Nasal cavity respiratory epithelium epithelial cell of viscerocranial mucosa (primary cell): ENCODE data around the gene KLHL17. TPM values are rescaled to one million over a fixed set of nuclear protein-coding genes. Genes with fewer than 3 reads are reported as not detected.

ENCODE experiments used
- total RNA-seq: library from RNA; depleted of rRNA; stranded (reverse); fragments of >200 nt; gene quantifications from 2 replicates; pipeline ENCODE4 v1.2.3, GENCODE V29; 2014

The KLHL17 gene
- 3.1 and 7.7 TPM in 2 replicates for total RNA-seq

DNA sequence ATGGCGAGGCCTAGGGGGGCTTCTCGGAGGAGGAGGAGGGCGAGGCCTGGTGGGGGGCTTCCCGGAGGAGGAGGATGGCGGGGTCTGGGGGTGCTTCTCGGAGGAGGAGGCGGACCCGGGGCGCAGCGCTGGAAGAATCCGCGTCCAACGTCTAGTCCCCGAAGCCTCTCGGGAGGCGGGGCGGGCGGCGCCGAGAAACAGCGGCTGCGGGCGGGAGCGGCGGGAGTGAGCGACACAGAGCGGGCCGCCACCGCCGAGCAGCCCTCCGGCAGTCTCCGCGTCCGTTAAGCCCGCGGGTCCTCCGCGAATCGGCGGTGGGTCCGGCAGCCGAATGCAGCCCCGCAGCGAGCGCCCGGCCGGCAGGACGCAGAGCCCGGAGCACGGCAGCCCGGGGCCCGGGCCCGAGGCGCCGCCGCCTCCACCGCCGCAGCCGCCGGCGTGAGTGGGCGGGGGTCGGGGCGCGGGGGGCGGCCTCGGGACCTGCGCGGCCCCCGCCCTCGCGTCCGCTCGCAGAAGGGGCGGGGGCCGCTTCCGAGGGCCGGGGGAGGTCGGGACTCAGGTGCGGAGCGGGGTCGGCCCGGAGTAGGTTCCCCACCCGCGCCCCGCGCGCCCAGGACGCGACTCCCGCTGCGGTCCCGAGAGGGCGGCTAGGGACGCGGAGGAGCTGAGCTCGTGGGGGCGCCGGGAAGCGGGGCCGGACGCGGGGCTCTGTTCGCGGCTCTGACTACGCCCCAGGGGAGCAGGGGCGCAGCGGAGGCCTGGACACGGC lies at the start of gene KLHL17:
TSS of gene KLHL17 (plus strand) at position 222 of the 769 bp plus-strand sequence. CDS start at position 332, 110 bp downstream.

DNA sequence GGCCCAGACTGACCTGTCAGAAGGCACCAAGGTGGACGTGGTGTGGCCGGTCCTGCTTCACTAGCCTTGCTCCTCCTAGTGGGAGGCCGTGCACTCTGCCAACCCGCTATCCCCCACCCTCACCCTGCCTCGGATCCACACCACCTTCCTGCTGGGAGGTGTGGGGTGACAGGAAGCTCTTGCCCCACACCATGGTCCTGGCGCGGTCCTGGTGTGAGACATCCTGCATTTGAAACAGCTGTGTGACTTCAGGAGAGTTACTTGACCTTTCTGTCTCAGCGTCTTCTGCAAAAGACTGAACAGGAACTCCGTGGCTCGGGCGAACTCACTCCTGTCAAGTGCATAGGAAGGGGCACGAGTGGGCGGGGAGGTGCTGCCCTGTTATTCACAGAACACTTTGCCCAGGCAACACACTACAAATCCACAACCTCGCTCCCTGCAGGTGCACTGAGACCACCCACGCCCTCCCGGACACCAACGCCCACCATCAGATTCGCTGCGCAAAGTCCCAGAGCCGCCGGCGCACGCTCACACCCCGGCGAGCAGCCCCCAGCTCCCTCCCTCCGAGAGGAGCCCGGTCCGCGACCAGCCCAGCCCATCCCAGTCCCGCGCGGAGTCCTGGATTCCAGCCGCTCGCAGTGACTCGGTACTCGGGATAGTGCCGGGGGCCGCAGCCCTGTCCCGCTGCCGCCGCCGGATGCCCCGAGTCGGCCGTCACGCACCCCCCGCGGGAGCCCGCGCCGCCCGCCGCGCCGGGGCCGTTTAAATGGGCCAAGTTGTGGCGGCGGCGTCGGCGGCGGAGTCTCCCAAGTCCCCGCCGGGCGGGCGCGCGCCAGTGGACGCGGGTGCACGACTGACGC lies 37.0 kb upstream of the KLHL17 start, which contains the start of gene SAMD11:
TSS of gene SAMD11 (plus strand) at position 793 of the 860 bp plus-strand sequence. CDS start 509 bp downstream, outside the sequence.

GRCh38 chr1:958823-959730 lies 1.3 kb upstream of the KLHL17 start, which contains the start of gene NOC2L:
Gene NOC2L (minus strand): TSS chr1:959256. CDS start chr1:959240, 16 bp downstream.

GRCh38 chr1:966135-966703 lies 5.8 kb downstream of the KLHL17 start, which contains the start of gene PLEKHN1:
Gene PLEKHN1 (plus strand): TSS chr1:966482. CDS start chr1:966532, 50 bp downstream.

DNA sequence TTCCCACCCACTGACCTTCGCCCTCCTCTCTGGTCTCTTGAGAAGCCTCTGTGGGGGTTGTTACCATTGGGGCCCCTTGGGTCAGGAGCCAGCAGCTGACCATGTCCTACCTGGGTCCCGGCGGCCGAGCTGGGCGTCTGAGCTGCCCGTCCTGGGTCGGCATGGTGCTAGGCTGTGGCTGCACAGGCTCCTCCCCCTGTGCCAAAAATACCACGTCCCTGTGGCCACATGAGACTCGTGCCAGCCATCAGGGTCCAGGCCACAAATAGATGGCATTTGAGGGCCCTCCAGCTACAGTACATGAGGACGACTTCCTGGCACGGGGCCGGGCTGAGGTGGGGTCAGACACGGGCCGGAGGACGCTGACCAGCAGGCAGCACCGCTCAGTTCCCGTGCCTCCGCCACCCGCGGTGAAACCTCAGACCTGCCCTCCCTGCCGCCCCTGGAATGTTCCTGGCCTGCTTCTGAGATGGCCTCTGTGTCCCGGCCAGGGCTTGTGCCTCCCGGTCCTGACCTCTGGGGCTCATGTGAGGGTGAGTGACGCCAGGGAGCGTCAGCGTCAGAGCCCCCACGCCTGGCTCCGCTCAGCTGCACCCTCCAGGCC lies 21.7 kb downstream of the KLHL17 start, which contains the start of gene PERM1:
TSS of gene PERM1 (minus strand) at position 139 of the 604 bp plus-strand sequence. CDS start 1,064 bp downstream, outside the sequence.

GRCh38 chr1:999725-1000356 lies 39.5 kb downstream of the KLHL17 start, which contains the start of gene HES4:
Gene HES4 (minus strand): TSS chr1:1000097. CDS start chr1:999973, 124 bp downstream.

DNA sequence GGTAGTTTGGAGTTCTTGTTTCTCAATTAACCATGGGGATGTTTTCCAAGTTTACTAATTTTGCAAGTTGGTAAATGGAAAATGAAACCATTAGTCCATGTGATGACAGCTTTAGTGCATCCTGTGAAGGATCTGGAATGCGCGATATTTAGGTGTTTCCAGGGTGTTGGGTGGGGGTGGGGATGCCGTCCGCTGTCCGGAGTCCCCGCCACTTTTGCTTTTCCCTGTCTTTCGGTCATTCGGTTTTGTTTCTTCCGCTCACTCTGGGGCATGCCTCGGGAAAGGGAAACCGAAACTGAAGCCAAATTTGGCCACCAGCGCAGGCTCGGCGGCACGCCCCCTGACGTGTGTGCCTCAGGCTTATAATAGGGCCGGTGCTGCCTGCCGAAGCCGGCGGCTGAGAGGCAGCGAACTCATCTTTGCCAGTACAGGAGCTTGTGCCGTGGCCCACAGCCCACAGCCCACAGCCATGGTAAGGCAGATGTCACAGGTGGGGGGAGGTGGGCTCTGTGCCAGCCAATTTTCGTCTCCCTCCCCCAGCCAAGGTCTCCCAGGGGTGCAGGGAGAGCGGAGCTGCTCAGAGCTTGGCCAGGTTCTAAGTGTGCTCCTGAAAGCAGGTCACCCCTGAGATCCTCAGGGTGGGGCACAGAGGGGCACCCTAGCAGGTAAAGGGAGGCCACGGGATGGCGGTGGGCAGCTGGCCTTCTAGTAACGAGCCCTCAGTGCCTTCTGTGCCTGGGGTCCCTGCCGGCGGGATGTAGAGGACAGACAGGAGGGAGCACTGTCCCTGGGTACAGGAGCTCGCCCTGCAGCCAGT lies 52.9 kb downstream of the KLHL17 start, which contains the start of gene ISG15:
TSS of gene ISG15 (plus strand) at position 393 of the 817 bp plus-strand sequence. CDS start at position 470, 77 bp downstream.

Other genes with a start within 250 kb of the KLHL17 start
- under 0.01 TPM in 2 replicates for gene SAMD11, start 36.7 kb upstream of the KLHL17 start, total RNA-seq
- gene NOC2L, start 1.3 kb upstream of the KLHL17 start, total RNA-seq: 110 and 135 TPM in 2 replicates
- gene PLEKHN1, start 5.9 kb downstream of the KLHL17 start, total RNA-seq: 4.4 and 6.2 TPM in 2 replicates
- 0.07 TPM in 1 of 2 replicates, not detected in the other for gene PERM1, start 21.5 kb downstream of the KLHL17 start, total RNA-seq
- gene HES4, start 39.5 kb downstream of the KLHL17 start, total RNA-seq: 34.5 and 46.5 TPM in 2 replicates
- gene ISG15, start 52.9 kb downstream of the KLHL17 start, total RNA-seq: 25.1 and 119 TPM in 2 replicates
- gene AGRN, start 59.5 kb downstream of the KLHL17 start, total RNA-seq: 157 and 485 TPM in 2 replicates
- 2.6 and 14.7 TPM in 2 replicates for gene RNF223, start 113.7 kb downstream of the KLHL17 start, total RNA-seq
- gene C1orf159, start 155.5 kb downstream of the KLHL17 start, total RNA-seq: 6.5 and 9.3 TPM in 2 replicates
- 0.28 TPM in 1 of 2 replicates, not detected in the other for gene TTLL10, start 213.3 kb downstream of the KLHL17 start, total RNA-seq
- 0.34 and 1.5 TPM in 2 replicates for gene TNFRSF18, start 246.0 kb downstream of the KLHL17 start, total RNA-seq